SU-DHL-6 (cell line): ENCODE measurements around the gene ACSF3.

ENCODE experiments used
- H2AFZ ChIP-seq: fragments of 200-600 bp; sonication (generic); 2 replicates; pipeline ENCODE4 v1.6.1; 2014; ENCODE audit warnings: low read depth, mild to moderate bottlenecking, moderate library complexity, mixed read lengths, antibody characterized with exemption, low read length; ENCODE audit not compliant: severe bottlenecking
- H3F3A ChIP-seq: fragments of 200-600 bp; shearing (Covaris generic); 2 replicates; pipeline ENCODE4 v1.6.0; 2016; ENCODE audit warnings: antibody characterized with exemption, mild to moderate bottlenecking; ENCODE audit not compliant: insufficient read depth
- H3K27ac ChIP-seq: fragments of 200-600 bp; sonication (generic); 2 replicates; pipeline ENCODE4 v1.5.1; 2016; ENCODE audit warnings: low read depth, mild to moderate bottlenecking, low read length, moderate library complexity, mixed read lengths
- H3K27me3 ChIP-seq: fragments of 200-600 bp; sonication (generic), shearing (Covaris generic); 2 replicates; pipeline ENCODE4 v1.6.0; 2014; ENCODE audit warnings: mild to moderate bottlenecking, low read length
- H3K36me3 ChIP-seq: fragments of 200-600 bp; sonication (generic); 2 replicates; pipeline ENCODE4 v1.6.1; 2014; ENCODE audit warnings: mild to moderate bottlenecking, low read length, mixed read lengths
- H3K4me2 ChIP-seq: fragments of 300-600, 200-600 bp; shearing (Covaris generic), sonication (generic); 2 replicates; pipeline ENCODE4 v1.6.0; 2014; ENCODE audit warnings: low read length, low read depth, mild to moderate bottlenecking; ENCODE audit not compliant: poor library complexity, severe bottlenecking
- H3K4me3 ChIP-seq: fragments of 200-600 bp; sonication (generic); 2 replicates; pipeline ENCODE4 v1.5.1; 2014; ENCODE audit warnings: antibody characterized with exemption, low read length, mild to moderate bottlenecking, mixed read lengths; ENCODE audit not compliant: insufficient read depth, poor library complexity, severe bottlenecking
- H3K79me2 ChIP-seq: fragments of 200-600 bp; sonication (generic); 2 replicates; pipeline ENCODE4 v1.6.1; 2014; ENCODE audit warnings: mild to moderate bottlenecking, low read length, moderate library complexity; ENCODE audit not compliant: insufficient read depth
- H3K9ac ChIP-seq: fragments of 200-600 bp; sonication (generic); 2 replicates; pipeline ENCODE4 v1.7.0; 2014; ENCODE audit warnings: mild to moderate bottlenecking, low read length
- H3K9me2 ChIP-seq: fragments of 200-600 bp; sonication (generic); replicated peaks from 2 replicates; pipeline ENCODE4 v1.6.1; 2014; ENCODE audit warnings: low read length; ENCODE audit not compliant: insufficient read depth
- H3K9me3 ChIP-seq: fragments of 200-600 bp; sonication (generic); 2 replicates; pipeline ENCODE4 v1.6.1; 2014; ENCODE audit warnings: low read length, mixed read lengths; ENCODE audit not compliant: insufficient read depth
- H4K20me1 ChIP-seq: fragments of 200-600 bp; sonication (generic); 2 replicates; pipeline ENCODE4 v1.6.1; 2014; ENCODE audit warnings: low read depth, mild to moderate bottlenecking, antibody characterized with exemption, low read length, moderate library complexity, mixed read lengths
- EZH2phosphoT487 ChIP-seq: fragments of 200-600 bp; sonication (generic), shearing (Covaris generic); conservative IDR thresholded peaks from 2 replicates; pipeline ENCODE4 v1.6.1; 2018; ENCODE audit warnings: mild to moderate bottlenecking, antibody characterized with exemption, low read length, moderate library complexity, mixed read lengths
- TF ChIP-seq, protein P1 (sequence below): fragments of 200-600 bp; sonication (generic); IDR thresholded peaks from one replicate; pipeline ENCODE4 v1.5.1; 2017; ENCODE audit warnings: antibody characterized with exemption, mild to moderate bottlenecking, low read length, moderate library complexity; ENCODE audit not compliant: insufficient read depth, poor library complexity, severe bottlenecking

ACSF3 gene

DNA sequence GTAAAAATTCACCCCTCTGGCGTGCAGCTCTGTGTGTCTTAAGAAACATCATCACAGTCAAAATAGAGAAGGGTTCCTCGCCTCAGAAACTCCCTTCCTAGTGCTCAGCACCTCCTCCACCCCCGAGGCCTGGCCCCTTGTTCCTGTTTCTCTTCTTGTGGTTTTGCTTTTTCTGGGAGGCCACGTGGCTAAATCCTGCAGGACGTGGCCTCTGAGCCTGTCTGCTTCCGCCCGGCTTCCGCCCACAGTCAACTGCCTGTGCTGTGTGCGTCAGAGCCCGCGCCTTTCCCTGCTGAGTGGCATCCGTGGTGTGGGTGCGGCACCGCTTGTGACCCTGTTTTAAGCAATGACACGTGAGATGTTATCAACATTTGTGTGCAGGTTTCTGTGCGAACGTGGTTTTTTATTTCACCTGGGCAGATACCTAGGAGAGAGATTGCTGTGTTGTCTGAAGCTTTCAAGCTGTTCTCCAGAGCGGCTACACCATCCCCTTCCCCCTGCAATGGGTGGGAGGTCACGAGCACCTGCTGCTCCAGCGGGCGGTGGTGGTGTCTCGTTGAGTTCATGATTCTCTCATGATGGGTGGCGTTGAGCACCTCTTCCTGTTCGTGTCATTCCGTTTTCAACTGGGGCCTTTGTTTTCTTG is 21.7 kb downstream of the ACSF3 start:
- Histone ChIP-seq H3K27ac (peak overlapping the region; percentile 98), H2AFZ (no peak overlapping the region), H3K36me3 (0 out of 2 replicates have a peak, but pooled peaks cover 3% of the 10 kb centered on the region), H3K4me2 (peak overlapping the region; percentile 66), H3K9ac (peak overlapping the region; percentile 62), H4K20me1 (no peaks in the 10 kb centered on the region), H3K27me3 (no peaks in the 10 kb centered on the region), H3K9me3 (no peaks in the 10 kb centered on the region), H3K4me3 (peak overlapping the region; percentile 27), H3F3A (peaks cover 54% of the 10 kb centered on the region), H3K79me2 (peaks cover 8% of the 10 kb centered on the region; the same call in 1 of the 2 replicates), H3K9me2 (no peaks in the 10 kb centered on the region)
- no peak for TF ChIP-seq EZH2phosphoT487
- TF ChIP-seq, protein P1, sequence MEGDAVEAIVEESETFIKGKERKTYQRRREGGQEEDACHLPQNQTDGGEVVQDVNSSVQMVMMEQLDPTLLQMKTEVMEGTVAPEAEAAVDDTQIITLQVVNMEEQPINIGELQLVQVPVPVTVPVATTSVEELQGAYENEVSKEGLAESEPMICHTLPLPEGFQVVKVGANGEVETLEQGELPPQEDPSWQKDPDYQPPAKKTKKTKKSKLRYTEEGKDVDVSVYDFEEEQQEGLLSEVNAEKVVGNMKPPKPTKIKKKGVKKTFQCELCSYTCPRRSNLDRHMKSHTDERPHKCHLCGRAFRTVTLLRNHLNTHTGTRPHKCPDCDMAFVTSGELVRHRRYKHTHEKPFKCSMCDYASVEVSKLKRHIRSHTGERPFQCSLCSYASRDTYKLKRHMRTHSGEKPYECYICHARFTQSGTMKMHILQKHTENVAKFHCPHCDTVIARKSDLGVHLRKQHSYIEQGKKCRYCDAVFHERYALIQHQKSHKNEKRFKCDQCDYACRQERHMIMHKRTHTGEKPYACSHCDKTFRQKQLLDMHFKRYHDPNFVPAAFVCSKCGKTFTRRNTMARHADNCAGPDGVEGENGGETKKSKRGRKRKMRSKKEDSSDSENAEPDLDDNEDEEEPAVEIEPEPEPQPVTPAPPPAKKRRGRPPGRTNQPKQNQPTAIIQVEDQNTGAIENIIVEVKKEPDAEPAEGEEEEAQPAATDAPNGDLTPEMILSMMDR: no peak

DNA sequence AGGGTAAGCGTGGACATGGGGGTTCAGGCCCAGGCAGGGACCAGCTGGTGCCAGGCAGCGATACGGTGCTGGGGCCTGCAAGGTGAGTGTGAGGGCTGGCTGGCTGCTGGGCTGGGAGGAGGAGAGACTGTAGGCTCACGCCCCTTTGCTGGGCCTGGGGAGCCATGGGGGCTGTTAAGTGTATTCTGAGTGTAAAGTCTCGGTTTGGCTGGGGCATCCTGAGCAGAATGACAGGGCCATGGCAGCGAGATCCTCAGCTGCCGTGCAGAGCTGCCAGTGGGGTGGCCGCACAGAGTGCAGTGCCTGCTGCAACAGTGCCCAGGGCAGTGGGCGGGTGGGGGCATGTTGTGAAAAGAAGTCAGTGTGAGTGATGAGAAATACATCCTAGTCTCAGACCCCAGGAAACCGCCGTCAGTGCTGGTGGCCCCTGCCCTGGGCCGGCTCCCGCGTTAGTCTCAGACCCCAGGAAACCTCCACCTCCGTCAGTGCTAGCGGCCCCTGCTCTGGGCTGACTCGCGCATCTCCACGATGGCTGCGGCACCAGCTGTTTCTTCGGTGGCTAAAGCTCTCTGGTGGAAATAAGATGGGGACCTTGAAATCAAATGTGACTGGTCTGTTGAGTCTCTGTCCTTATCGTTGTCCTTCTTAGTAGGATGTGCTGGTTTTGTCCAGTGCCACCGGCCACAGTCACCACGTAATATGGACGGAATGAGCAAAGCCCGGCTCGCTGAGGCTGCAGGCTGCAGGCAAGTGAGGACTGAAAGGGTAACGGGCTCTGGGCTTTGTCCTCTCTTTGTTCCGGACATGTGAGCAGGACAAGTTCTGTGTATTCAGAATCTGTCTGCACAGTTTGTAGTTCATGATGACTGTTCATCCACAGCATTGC is 22.9 kb downstream of the ACSF3 start:
- H3K4me2 ChIP-seq: peak overlapping the region; percentile 66
- H3K9me3 ChIP-seq: no peaks in the 10 kb centered on the region
- no peaks in the 10 kb centered on the region for H3K9me2 ChIP-seq
- H3K4me3 ChIP-seq: no peak overlapping the region
- TF ChIP-seq, protein P1: no peak
- TF ChIP-seq EZH2phosphoT487: no peak
- H3K79me2 ChIP-seq: peaks cover 7% of the 10 kb centered on the region; the same call in 1 of the 2 replicates
- peaks cover 58% of the 10 kb centered on the region for H3F3A ChIP-seq
- no peak overlapping the region for H2AFZ ChIP-seq
- H3K27me3 ChIP-seq: no peaks in the 10 kb centered on the region
- H3K27ac ChIP-seq: peak overlapping the region; percentile 98
- H3K9ac ChIP-seq: peak overlapping the region; percentile 62
- H4K20me1 ChIP-seq: no peaks in the 10 kb centered on the region
- H3K36me3 ChIP-seq: 0 out of 2 replicates have a peak, but pooled peaks cover 3% of the 10 kb centered on the region

DNA sequence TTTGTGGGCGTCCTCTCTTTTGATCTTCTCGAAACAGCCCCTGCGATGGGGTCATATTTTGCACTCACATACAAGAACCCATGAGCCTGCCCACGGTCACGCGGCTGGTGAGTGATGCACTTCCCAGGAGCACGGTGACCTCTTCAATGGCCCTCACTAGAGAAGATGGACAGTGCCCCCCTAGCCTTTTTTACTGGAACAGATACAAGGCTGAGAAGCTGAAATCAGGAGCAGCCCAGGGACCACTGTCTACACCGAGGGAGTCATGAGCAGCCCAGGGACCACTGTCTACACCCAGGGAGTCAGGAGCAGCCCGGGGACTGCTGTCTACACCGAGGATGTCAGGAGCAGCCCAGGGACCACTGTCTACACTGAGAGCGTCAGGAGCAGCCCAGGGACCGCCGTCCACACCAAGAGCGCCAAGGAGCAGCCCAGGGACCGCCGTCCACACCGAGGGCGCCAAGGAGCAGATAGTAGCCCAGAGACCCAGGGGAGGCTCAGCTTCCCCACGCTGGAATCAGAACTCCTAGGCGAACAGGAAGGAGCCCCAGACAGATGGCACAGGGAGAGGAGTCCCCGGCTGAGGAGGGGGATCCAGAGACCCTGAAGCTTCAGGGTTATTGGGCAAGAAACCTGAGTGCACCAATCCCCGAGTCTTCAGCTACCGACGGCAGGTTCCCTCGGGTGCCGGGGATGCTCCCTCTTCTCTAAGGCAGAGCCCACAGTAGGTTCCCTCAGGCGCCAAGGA is 23.7 kb downstream of the ACSF3 start:
- TF ChIP-seq, protein P1: no peak
- no peak for TF ChIP-seq EZH2phosphoT487
- Histone ChIP-seq H3K9me2 (no peaks in the 10 kb centered on the region), H3K27ac (no peak overlapping the region), H3F3A (peaks cover 55% of the 10 kb centered on the region), H3K9ac (no peak overlapping the region), H3K4me3 (no peak overlapping the region), H3K4me2 (no peak overlapping the region), H2AFZ (no peak overlapping the region), H3K79me2 (peaks cover 7% of the 10 kb centered on the region; the same call in 1 of the 2 replicates), H3K36me3 (0 out of 2 replicates have a peak, but pooled peaks cover 3% of the 10 kb centered on the region), H3K9me3 (no peaks in the 10 kb centered on the region), H4K20me1 (no peaks in the 10 kb centered on the region), H3K27me3 (no peaks in the 10 kb centered on the region)
